HFFc6 (cell line): Measurements from ENCODE around the gene FN1. TPM values are rescaled to one million over a fixed set of nuclear protein-coding genes. Genes with fewer than 3 reads are reported as not detected.

Experiments used
- DNase-seq: peaks from one replicate; pipeline ENCODE4 v3.0.0-alpha.2; 2018
- H3K27ac Mint-ChIP-seq: 2 replicates; pipeline ENCODE4 v1.8.0; 2020; ENCODE audit warnings: mild to moderate bottlenecking, mixed read lengths
- H3K27me3 Mint-ChIP-seq: 2 replicates; pipeline ENCODE4 v1.8.0; 2021; ENCODE audit warnings: mild to moderate bottlenecking, moderate library complexity, mixed read lengths; ENCODE audit not compliant: insufficient read depth
- H3K36me3 Mint-ChIP-seq: 2 replicates; pipeline ENCODE4 v1.8.0; 2021; ENCODE audit warnings: low read depth, mixed read lengths
- H3K4me1 Mint-ChIP-seq: 2 replicates; pipeline ENCODE4 v1.8.0; 2020; ENCODE audit warnings: low read depth, mixed read lengths
- H3K4me3 Mint-ChIP-seq: 2 replicates; pipeline ENCODE4 v1.8.0; 2020; ENCODE audit warnings: mild to moderate bottlenecking, moderate library complexity, mixed read lengths
- H3K9me3 Mint-ChIP-seq: 2 replicates; pipeline ENCODE4 v1.8.0; 2020; ENCODE audit warnings: mild to moderate bottlenecking, mixed read lengths
- CTCF ChIP-seq: fragments of 200-600 bp; sonication (generic); IDR thresholded peaks from 2 replicates; pipeline ENCODE4 v1.5.0; 2021; ENCODE audit warnings: antibody characterized with exemption, mild to moderate bottlenecking
- total RNA-seq, 6 experiments: library from RNA; stranded (reverse); fragmentation: NEBNext Ultra II Directional; extraction: Animal tissue kit (Norgen Biotek cat#: 25700); gene quantifications; 2 replicates in 1 of 6; 3 replicates in 5 of 6; pipeline ENCODE4 v1.2.3, GENCODE V29; 2021

The FN1 gene
- total RNA-seq, 6 experiments from 2014 or later: 2,848 to 5,249 (median 2,869) TPM

- peaks cover 68% of the 10 kb centered on the region for H3K4me1 Mint-ChIP-seq
- no peak for TF ChIP-seq CTCF
- H3K4me3 Mint-ChIP-seq: peak overlapping the region; percentile 23; the same call in 1 of the 2 replicates
- peak overlapping the region; percentile 74 for H3K27ac Mint-ChIP-seq
- no peaks in the 10 kb centered on the region for H3K9me3 Mint-ChIP-seq
- H3K36me3 Mint-ChIP-seq: peaks cover 75% of the 10 kb centered on the region
- H3K27me3 Mint-ChIP-seq: peaks cover 13% of the 10 kb centered on the region
- DNase-seq: no peak
Observed at GRCh38 chr2:215423928-215424540, 11.8 kb downstream of the FN1 start.

- Mint-ChIP-seq H3K36me3 (peaks cover 75% of the 10 kb centered on the region), H3K9me3 (no peaks in the 10 kb centered on the region), H3K4me3 (peak overlapping the region; percentile 15; the same call in 1 of the 2 replicates), H3K27ac (peak overlapping the region; percentile 74), H3K4me1 (peaks cover 71% of the 10 kb centered on the region), H3K27me3 (peaks cover 13% of the 10 kb centered on the region)
- TF ChIP-seq CTCF: no peak
- DNase-seq: no peak
Observed at GRCh38 chr2:215423234-215423633, 12.6 kb downstream of the FN1 start.

GRCh38 chr2:215422676-215423075 lies 13.2 kb downstream of the FN1 start:
- DNase-seq: no peak
- no peaks in the 10 kb centered on the region for H3K9me3 Mint-ChIP-seq
- no peak overlapping the region for H3K27ac Mint-ChIP-seq
- H3K4me1 Mint-ChIP-seq: peaks cover 71% of the 10 kb centered on the region
- no peak for TF ChIP-seq CTCF
- H3K4me3 Mint-ChIP-seq: no peak overlapping the region
- H3K36me3 Mint-ChIP-seq: peaks cover 74% of the 10 kb centered on the region
- peaks cover 14% of the 10 kb centered on the region for H3K27me3 Mint-ChIP-seq

- peak overlapping the region; percentile 63; the same call in 1 of the 2 replicates for H3K27ac Mint-ChIP-seq
- no peak for DNase-seq
Observed at GRCh38 chr2:215421859-215422461, 13.9 kb downstream of the FN1 start.

GRCh38 chr2:215420471-215420935 lies 15.4 kb downstream of the FN1 start:
- Mint-ChIP-seq H3K4me3 (0 out of 2 replicates have a peak overlapping the region, but pooled peaks have one; percentile 13), H3K27ac (peak overlapping the region; percentile 40), H3K36me3 (peaks cover 76% of the 10 kb centered on the region)

More at GRCh38 chr2:215421859-215422461, 13.9 kb downstream of the FN1 start:
- H3K4me1 Mint-ChIP-seq: peaks cover 74% of the 10 kb centered on the region
- H3K36me3 Mint-ChIP-seq: peaks cover 75% of the 10 kb centered on the region
- no peak overlapping the region for H3K4me3 Mint-ChIP-seq
- no peak for TF ChIP-seq CTCF
- H3K27me3 Mint-ChIP-seq: peaks cover 16% of the 10 kb centered on the region
- no peaks in the 10 kb centered on the region for H3K9me3 Mint-ChIP-seq

More at GRCh38 chr2:215420471-215420935, 15.4 kb downstream of the FN1 start:
- Mint-ChIP-seq H3K4me1 (peaks cover 84% of the 10 kb centered on the region), H3K27me3 (peaks cover 13% of the 10 kb centered on the region), H3K9me3 (no peaks in the 10 kb centered on the region)
- no peak for TF ChIP-seq CTCF
- DNase-seq: no peak
